Ovary (tissue), 3 donors: Measurements from ENCODE around the gene MANSC1.
A peak's percentile ranks its signal among the peaks of the same experiment; 100 is the strongest.

Source experiments
- CTCF ChIP-seq, 3 donors: fragments of 450-650 bp in 2 of 3; fragments of 200-600 bp in 1 of 3; IDR thresholded peaks; one replicate each; pipeline versions ENCODE4 v1.5.1 to v1.8.0; 2016 to 2022; ENCODE audit warnings: antibody characterized with exemption in 3 of 3, mild to moderate bottlenecking in 1 of 3
- EP300 ChIP-seq: sonication (generic); formaldehyde crosslinking; IDR thresholded peaks from one replicate; pipeline ENCODE4 v1.6.1; 2017; ENCODE audit warnings: antibody characterized with exemption
- donor health status: DM: no; HTN: no; CAD: no.

DNA sequence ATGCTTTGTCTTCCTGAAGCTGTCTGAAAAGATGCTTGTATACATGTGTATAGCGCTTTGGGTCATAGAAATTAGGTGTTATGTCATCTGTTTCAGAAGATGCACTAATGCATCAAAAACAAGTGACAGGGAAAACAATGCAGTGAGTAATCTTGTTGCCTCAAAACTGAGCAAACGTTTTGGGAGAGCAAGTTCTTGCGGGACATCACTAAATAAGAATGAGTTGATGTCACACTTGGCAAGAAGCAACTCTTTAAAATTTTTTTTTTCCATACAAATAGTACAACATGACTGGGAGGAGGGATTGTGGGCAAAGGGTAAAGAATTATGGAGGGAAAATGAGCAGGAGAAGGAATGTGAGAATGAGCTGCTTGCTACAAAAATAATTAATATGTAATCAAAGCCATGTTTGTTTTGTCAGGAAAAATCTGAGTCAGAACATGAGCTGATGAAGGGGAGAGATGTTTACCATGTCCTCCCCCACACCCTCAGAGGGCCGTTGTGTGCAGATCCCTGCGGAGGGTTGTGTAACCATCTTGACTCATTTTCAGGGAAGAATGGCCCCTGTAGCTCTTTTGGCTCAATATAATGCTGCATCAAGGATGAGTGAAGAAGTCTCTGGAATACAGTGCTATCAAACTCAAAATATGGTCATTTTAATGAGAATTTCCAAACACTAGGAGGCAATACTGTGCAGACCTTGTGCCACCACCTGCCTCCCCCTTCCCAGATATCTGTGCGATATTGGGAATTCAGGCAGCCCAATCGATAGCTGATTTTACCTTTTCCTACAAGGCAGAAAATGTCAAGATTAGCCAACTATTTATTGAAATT lies 48.2 kb upstream of the MANSC1 start:
- TF ChIP-seq CTCF (IDR thresholded peaks at IDR 0.05) = no peak
- TF ChIP-seq EP300 = peak; percentile 72
